Effector CD8-positive, alpha-beta T cell (primary cell): ENCODE results near the gene NT5C1B.

Source experiments
- DNase-seq: peaks from one replicate; lab custom pipeline; 2025; lab: John Stamatoyannopoulos, UW

NT5C1B gene

DNA sequence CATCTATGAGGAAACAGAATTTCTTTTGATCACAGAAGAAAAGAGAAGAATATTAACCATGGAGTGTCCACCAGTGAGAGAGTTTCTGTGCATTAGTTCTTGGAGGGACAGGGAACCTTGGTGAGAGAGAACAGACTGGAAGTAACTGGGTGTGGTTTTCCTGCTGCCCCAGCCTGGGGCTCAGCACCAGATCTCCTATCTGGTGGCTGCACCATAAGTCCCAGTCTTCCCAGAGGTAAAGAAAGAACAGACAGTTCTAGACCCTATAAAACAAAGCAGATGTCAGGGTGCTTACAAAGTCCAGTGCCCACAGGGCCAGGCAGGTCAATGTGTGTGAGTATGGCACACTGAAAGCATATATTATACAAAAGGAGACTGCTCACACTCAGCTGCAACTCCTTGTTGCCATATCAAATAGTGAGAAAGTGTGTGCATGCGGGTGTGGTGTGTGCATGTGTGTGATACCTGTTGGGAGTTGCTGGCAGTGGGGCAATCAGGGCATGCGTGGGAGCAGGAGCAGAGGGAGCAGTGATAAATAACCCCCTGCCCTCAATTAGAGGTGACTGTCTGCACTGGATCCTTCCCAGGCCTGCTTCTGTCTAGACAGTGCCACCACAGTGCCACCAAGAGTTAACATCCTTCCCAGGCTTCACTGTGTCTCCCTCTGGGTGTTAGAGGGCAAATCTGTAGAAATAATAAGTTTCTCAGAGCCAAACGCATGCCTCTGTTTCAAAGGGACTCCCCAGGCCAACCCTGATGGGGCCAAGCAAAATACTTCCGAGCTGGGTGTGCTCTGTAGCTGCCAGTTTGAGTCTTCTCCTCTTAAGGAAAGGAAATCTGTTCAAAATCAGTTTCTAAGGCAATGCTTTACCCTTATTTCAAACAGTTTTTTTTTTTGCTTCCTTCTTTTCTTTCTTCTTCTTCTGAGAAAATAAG is 74.6 kb downstream of the NT5C1B start:
- no peak for DNase-seq
